H4 (cell line): ENCODE data around the gene FAAP24. TPM values are rescaled to one million over a fixed set of nuclear protein-coding genes. Genes with fewer than 3 reads are reported as not detected.
A peak's percentile ranks its signal among the peaks of the same experiment; 100 is the strongest.
"Not testable (repeated sequence)": the region's sequence is repeated elsewhere in the genome, so short reads cannot be mapped to it uniquely, and the experiment has no call there.

ENCODE experiments used
- DNase-seq: peaks from one replicate; pipeline ENCODE4 v3.0.0-alpha.2; 2015; ENCODE audit warnings: low spot score
- total RNA-seq: library from RNA; depleted of rRNA; stranded (reverse); fragments of >200 nt; shearing (Covaris generic); gene quantifications from 2 replicates; pipeline ENCODE4 v1.2.3, GENCODE V29; 2014; rRNA removed

Gene FAAP24
- total RNA-seq: 9.8 and 12.5 TPM in 2 replicates

GRCh38 chr19:32971715-32972540 is at the start of gene FAAP24, which contains the start of gene CEP89:
TSS of gene FAAP24 (plus strand) at chr19:32972242. CDS start at chr19:32973197, 955 bp downstream.
TSS of gene CEP89 (minus strand) at chr19:32971958. CDS start at chr19:32971874, 84 bp downstream.
- peak; percentile 99 for DNase-seq

GRCh38 chr19:32924200-32924599 is 47.8 kb upstream of the FAAP24 start:
- no peak for DNase-seq

- DNase-seq: no peak
Measured at GRCh38 chr19:32928806-32929205, 43.2 kb upstream of the FAAP24 start.

- DNase-seq: no peak
Measured at GRCh38 chr19:32930567-32930966, 41.5 kb upstream of the FAAP24 start.

GRCh38 chr19:32933571-32933970 is 38.5 kb upstream of the FAAP24 start:
- no peak for DNase-seq

- DNase-seq: no peak
Measured at GRCh38 chr19:32935629-32936028, 36.4 kb upstream of the FAAP24 start.

- DNase-seq: no peak
Measured at GRCh38 chr19:32936065-32936464, 36.0 kb upstream of the FAAP24 start.

GRCh38 chr19:32941273-32941672 is 30.8 kb upstream of the FAAP24 start:
- DNase-seq: not testable (repeated sequence)

- no peak for DNase-seq
Measured at GRCh38 chr19:32945260-32945659, 26.8 kb upstream of the FAAP24 start.

GRCh38 chr19:32966750-32967149 is 5.3 kb upstream of the FAAP24 start:
- DNase-seq: no peak

- DNase-seq: no peak
Measured at GRCh38 chr19:32969549-32969948, 2.5 kb upstream of the FAAP24 start.

- no peak for DNase-seq
Measured at GRCh38 chr19:32971012-32971595, 938 bp upstream of the FAAP24 start.

- DNase-seq: peak; percentile 49
Measured at GRCh38 chr19:32976223-32976805, 4.3 kb downstream of the FAAP24 start.

- DNase-seq: no peak
Measured at GRCh38 chr19:32977280-32977679, 5.2 kb downstream of the FAAP24 start.

- not testable (repeated sequence) for DNase-seq
Measured at GRCh38 chr19:32977813-32978212, 5.8 kb downstream of the FAAP24 start.

- DNase-seq: not testable (repeated sequence)
Measured at GRCh38 chr19:32979807-32980206, 7.8 kb downstream of the FAAP24 start.

GRCh38 chr19:32982488-32982887 is 10.4 kb downstream of the FAAP24 start:
- not testable (repeated sequence) for DNase-seq

GRCh38 chr19:32988254-32988653 is 16.2 kb downstream of the FAAP24 start:
- DNase-seq: not testable (repeated sequence)

- DNase-seq: no peak
Measured at GRCh38 chr19:32988724-32989123, 16.7 kb downstream of the FAAP24 start.

- not testable (repeated sequence) for DNase-seq
Measured at GRCh38 chr19:32995966-32996365, 23.9 kb downstream of the FAAP24 start.

GRCh38 chr19:32997061-32997464 is 25.0 kb downstream of the FAAP24 start:
- DNase-seq: not testable (repeated sequence)

GRCh38 chr19:32997716-32998355 is 25.8 kb downstream of the FAAP24 start:
- DNase-seq: no peak
